ENCODE results near the gene UTP4.

- TF ChIP-seq, protein P1, sequence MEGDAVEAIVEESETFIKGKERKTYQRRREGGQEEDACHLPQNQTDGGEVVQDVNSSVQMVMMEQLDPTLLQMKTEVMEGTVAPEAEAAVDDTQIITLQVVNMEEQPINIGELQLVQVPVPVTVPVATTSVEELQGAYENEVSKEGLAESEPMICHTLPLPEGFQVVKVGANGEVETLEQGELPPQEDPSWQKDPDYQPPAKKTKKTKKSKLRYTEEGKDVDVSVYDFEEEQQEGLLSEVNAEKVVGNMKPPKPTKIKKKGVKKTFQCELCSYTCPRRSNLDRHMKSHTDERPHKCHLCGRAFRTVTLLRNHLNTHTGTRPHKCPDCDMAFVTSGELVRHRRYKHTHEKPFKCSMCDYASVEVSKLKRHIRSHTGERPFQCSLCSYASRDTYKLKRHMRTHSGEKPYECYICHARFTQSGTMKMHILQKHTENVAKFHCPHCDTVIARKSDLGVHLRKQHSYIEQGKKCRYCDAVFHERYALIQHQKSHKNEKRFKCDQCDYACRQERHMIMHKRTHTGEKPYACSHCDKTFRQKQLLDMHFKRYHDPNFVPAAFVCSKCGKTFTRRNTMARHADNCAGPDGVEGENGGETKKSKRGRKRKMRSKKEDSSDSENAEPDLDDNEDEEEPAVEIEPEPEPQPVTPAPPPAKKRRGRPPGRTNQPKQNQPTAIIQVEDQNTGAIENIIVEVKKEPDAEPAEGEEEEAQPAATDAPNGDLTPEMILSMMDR (IDR thresholded peaks at IDR 0.05), result no peak
- TF ChIP-seq POLR2A (IDR thresholded peaks at IDR 0.05), result no peak
Measured at GRCh38 chr16:69106491-69107315, 25.7 kb upstream of the UTP4 start.
